Measurements from ENCODE around the gene ENDOD1. TPM values are rescaled to one million over a fixed set of nuclear protein-coding genes. Genes with fewer than 3 reads are reported as not detected.
A peak's percentile ranks its signal among the peaks of the same experiment; 100 is the strongest.
"Not testable (repeated sequence)": the region's sequence is repeated elsewhere in the genome, so short reads cannot be mapped to it uniquely, and the experiment has no call there.

The ENDOD1 gene, protein sequence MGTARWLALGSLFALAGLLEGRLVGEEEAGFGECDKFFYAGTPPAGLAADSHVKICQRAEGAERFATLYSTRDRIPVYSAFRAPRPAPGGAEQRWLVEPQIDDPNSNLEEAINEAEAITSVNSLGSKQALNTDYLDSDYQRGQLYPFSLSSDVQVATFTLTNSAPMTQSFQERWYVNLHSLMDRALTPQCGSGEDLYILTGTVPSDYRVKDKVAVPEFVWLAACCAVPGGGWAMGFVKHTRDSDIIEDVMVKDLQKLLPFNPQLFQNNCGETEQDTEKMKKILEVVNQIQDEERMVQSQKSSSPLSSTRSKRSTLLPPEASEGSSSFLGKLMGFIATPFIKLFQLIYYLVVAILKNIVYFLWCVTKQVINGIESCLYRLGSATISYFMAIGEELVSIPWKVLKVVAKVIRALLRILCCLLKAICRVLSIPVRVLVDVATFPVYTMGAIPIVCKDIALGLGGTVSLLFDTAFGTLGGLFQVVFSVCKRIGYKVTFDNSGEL
- 10 to 100 TPM; 68.1 to 71.8 TPM for total RNA-seq

DNA sequence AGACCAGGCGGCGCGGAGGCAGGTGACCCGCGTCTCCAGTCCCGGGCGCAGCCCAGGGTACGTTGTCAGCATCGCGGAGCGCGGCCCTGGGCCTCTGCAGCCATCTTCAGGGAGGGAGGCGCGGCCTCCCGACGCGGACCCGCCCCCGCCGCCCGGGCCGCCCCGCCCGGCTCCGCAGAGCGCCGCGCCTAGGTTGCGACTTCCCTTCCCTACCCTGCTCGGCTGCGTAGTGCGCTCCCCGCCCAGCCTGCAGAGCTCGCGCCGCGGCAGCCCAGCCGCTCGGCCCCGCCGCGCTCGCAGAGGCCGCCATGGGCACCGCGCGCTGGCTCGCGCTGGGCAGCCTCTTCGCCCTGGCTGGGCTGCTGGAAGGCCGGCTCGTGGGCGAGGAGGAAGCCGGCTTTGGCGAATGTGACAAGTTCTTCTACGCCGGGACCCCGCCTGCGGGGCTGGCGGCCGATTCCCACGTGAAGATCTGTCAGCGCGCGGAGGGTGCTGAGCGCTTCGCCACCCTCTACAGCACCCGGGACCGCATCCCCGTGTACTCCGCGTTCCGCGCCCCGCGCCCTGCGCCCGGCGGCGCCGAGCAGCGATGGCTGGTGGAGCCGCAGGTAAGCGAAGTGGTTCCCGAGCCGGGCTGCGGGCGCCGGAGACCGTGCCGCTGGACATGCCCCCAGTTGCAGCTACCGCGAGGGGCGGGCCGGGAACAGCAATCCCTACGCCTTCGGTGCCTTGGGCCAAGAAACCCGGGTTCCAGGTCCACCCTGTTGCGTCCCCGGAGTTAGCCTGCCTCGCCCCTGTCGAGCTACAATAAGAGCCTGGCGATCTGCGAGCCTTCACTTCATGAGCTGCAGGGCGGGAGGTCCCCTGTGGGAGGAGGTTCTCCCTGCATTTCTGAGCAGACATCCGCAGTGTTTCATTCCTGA is at the start of gene ENDOD1:
ENDOD1 (plus strand) TSS at position 227 of the 923 bp plus-strand sequence; CDS start at position 309, 82 bp downstream.
- intact Hi-C loops (cut with DNase I), result no loop called here
- Histone ChIP-seq H3K9ac (ENCODE audit: low read depth in 2 of 2, low read length in 2 of 2) (peak within 1 kb of the TSS; percentile 87 to 90), H3K4me1 (peaks cover 26% of the 10 kb centered on the region), H3K9me3 (no peaks in the 10 kb centered on the region), H3K27ac (peak within 1 kb of the TSS; percentile 93), H3K27me3 (no peaks in the 10 kb centered on the region), H3K36me3 (no peaks in the 10 kb centered on the region), H3K4me3 (peak within 1 kb of the TSS; percentile 96)
- peak; percentile 88 for DNase-seq
- TF ChIP-seq, protein P1, sequence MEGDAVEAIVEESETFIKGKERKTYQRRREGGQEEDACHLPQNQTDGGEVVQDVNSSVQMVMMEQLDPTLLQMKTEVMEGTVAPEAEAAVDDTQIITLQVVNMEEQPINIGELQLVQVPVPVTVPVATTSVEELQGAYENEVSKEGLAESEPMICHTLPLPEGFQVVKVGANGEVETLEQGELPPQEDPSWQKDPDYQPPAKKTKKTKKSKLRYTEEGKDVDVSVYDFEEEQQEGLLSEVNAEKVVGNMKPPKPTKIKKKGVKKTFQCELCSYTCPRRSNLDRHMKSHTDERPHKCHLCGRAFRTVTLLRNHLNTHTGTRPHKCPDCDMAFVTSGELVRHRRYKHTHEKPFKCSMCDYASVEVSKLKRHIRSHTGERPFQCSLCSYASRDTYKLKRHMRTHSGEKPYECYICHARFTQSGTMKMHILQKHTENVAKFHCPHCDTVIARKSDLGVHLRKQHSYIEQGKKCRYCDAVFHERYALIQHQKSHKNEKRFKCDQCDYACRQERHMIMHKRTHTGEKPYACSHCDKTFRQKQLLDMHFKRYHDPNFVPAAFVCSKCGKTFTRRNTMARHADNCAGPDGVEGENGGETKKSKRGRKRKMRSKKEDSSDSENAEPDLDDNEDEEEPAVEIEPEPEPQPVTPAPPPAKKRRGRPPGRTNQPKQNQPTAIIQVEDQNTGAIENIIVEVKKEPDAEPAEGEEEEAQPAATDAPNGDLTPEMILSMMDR (IDR thresholded peaks at IDR 0.05), result no peak

DNA sequence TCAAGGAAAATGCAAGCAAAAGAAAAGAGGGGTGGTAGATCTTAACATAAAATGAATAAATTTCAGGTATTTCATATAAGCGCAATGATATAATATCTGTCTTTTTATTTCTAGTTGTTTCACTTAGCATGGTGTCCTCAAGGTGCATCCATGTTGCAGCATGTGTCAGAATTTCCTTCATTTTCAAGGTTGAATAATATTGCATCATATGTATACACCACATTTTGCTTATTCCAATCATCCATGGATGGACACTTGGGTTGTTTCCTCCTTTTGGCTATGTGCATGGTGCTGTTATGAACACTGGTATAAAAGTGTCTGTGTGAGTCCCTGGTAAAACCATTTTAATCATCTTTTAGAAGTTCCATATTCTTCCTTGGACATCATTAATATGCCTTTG is 47.4 kb upstream of the ENDOD1 start:
- H3K4me3 ChIP-seq, result no peak overlapping the region
- no peak overlapping the region for H3K27ac ChIP-seq
- no peaks in the 10 kb centered on the region for H3K4me1 ChIP-seq
- H3K9me3 ChIP-seq, result no peaks in the 10 kb centered on the region
- intact Hi-C loops (cut with DNase I), result no loop called here
- no peak for DNase-seq
- no peak overlapping the region for H3K9ac ChIP-seq (ENCODE audit: low read depth in 2 of 2, low read length in 2 of 2)
- TF ChIP-seq, protein P1 (IDR thresholded peaks at IDR 0.05), result no peak
- no peaks in the 10 kb centered on the region for H3K36me3 ChIP-seq
- no peaks in the 10 kb centered on the region for H3K27me3 ChIP-seq

DNA sequence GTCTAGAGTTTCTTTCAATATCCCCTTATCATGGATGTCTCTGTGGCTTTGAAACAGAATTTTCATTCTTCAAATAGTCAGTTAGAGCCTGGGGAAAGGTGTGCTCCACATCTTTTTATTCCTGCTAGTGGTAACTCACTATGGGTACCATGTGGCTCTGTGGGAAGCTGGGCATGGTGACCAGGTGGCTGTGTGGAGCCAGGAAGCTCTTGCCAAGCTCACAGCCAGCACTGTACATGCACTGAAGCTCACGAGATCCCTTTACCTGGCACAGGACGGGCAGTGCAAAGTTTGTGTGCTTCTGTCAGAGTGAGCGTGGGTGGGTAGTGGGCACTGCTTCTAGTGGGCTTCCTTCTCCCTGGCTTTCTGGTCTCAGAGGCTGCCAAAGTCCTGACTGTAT is 46.7 kb upstream of the ENDOD1 start:
- Histone ChIP-seq H3K4me1 (no peaks in the 10 kb centered on the region), H3K27me3 (no peaks in the 10 kb centered on the region), H3K9ac (ENCODE audit: low read depth in 2 of 2, low read length in 2 of 2) (no peak overlapping the region), H3K27ac (no peak overlapping the region), H3K36me3 (no peaks in the 10 kb centered on the region), H3K4me3 (no peak overlapping the region), H3K9me3 (no peaks in the 10 kb centered on the region)
- intact Hi-C loops (cut with DNase I), result no loop called here
- no peak for DNase-seq
- TF ChIP-seq, protein P1 (IDR thresholded peaks at IDR 0.05), result no peak

DNA sequence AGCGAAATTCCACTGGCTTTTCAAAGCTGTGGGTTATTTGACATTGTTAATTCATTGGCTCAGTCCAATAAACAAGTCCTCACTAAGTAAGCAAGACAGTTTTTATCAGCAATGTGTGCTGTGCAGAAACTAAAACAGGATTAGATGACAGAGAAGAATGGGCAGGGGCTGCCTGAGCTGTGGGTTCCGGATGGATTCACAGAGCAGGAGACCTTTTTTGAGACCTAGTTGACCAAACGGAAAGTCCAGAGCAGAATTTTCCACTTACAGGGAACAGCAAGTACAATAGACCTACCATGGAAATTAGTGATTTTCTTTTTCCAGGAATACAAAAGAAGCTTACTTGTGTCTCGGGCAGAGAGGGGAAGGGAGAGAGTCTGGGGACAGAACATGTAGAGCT is 45.6 kb upstream of the ENDOD1 start:
- no peaks in the 10 kb centered on the region for H3K27me3 ChIP-seq
- DNase-seq, result no peak
- intact Hi-C loops (cut with DNase I), result no loop called here
- no peaks in the 10 kb centered on the region for H3K36me3 ChIP-seq
- no peak overlapping the region for H3K4me3 ChIP-seq
- H3K27ac ChIP-seq, result no peak overlapping the region
- no peaks in the 10 kb centered on the region for H3K4me1 ChIP-seq
- TF ChIP-seq, protein P1 (IDR thresholded peaks at IDR 0.05), result no peak
- no peaks in the 10 kb centered on the region for H3K9me3 ChIP-seq
- H3K9ac ChIP-seq (ENCODE audit: low read depth in 2 of 2, low read length in 2 of 2), result no peak overlapping the region

DNA sequence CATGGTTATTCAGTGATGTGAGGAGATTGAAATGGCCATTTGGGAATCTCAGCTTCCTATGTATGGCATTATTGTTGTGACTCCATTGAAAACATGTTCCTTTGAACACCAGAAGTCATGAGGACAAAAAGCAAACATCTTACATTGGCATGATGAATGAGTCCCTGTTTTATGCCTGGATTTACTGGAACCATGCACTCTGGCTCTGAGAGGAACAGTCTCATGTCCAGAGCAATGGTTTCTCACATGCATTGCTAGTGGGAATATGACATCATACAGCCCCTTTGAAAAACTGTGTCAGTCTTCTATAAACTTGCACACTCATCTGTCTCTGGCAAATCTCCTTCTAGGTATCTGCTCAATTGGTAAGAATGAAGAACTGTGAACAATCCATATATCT is 43.8 kb upstream of the ENDOD1 start:
- H3K9ac ChIP-seq (ENCODE audit: low read depth in 2 of 2, low read length in 2 of 2), result no peak overlapping the region
- H3K9me3 ChIP-seq, result no peaks in the 10 kb centered on the region
- no peaks in the 10 kb centered on the region for H3K27me3 ChIP-seq
- DNase-seq, result no peak
- H3K36me3 ChIP-seq, result no peaks in the 10 kb centered on the region
- no peak overlapping the region for H3K27ac ChIP-seq
- intact Hi-C loops (cut with DNase I), result no loop called here
- H3K4me1 ChIP-seq, result no peaks in the 10 kb centered on the region
- no peak overlapping the region for H3K4me3 ChIP-seq
- TF ChIP-seq, protein P1 (IDR thresholded peaks at IDR 0.05), result no peak

DNA sequence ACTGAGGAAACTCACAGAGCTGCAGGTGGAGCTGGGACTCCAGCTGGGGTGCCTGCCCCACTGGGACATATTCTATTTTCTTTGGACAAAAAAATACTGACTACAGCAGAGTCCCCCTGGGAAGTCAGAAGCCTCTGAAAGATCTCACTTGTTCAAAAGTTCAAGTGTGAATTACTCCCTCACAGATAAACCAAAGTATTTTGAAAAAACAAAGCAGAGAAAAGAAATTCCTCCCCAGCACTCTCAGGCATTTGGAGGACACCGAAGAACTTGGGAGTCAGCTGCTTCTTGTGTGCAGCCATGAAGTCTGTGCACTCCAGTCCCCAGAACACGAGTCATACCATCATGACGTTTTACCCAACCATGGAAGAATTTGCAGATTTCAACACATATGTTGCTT is 40.5 kb upstream of the ENDOD1 start, which contains the start of gene KDM4F:
KDM4F (plus strand) TSS at position 301 of the 400 bp plus-strand sequence.
- H3K4me3 ChIP-seq; intact Hi-C loops (cut with DNase I); H3K27ac ChIP-seq; H3K27me3 ChIP-seq; DNase-seq; H3K9ac ChIP-seq (ENCODE audit: low read depth in 2 of 2, low read length in 2 of 2); H3K9me3 ChIP-seq; H3K4me1 ChIP-seq; H3K36me3 ChIP-seq: not testable (repeated sequence)

All from colonic mucosa (tissue), 4 donors.